Stimulated activated CD4-positive, alpha-beta T cell treated with anti-CD3 and anti-CD28 coated beads, Interleukin-12 subunit alpha, Interleukin-12 subunit beta, amount 100 ng/mL, for 24 hours (primary cell): ENCODE data around the gene SPDYE3.
"Not testable (repeated sequence)": the region's sequence is repeated elsewhere in the genome, so short reads cannot be mapped to it uniquely, and the experiment has no call there.

ENCODE experiments used
- DNase-seq, 2 experiments: peaks; one replicate each; pipeline ENCODE4 v3.0.0-alpha.2; 2020; ENCODE audit warnings: low read depth in 2 of 2

The SPDYE3 gene

DNA sequence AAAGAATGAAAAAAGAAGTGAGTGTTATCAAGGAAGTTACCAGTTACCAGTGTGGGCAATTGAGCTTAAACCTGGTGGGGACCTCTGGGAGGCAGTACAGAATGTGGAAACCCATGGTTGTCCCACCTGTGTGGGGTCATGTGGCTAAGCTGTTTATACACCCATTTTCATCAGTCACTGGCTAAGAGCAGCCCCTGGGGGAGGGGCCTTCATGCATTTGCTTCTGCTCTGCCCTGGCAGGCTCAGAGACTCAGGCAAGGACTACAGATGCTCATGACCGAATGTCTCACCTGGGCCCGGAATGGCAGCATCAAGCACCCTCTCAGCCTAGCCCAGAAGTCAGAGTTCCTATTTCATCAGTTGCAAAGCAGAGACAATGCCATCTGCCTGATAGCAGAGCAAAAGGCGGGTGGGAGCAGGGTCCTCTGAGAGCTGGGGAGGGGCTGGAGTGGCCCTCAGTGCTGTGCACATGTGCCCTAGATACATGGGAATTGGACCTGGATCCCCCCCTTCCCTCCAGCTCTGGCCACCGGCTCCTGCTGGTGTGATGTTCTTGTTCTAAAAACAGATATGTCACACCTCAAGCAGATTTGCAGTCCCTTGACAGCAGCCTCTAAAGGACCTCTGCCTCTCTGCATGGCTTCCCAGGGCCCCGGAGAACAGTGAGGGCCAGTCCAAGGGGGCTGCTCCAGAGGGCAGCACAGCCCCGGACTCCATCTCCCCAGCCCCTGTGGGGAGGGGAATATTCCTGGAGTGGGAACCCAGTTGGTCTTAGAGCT is 20.1 kb upstream of the SPDYE3 start:
- not testable (repeated sequence) for DNase-seq

DNA sequence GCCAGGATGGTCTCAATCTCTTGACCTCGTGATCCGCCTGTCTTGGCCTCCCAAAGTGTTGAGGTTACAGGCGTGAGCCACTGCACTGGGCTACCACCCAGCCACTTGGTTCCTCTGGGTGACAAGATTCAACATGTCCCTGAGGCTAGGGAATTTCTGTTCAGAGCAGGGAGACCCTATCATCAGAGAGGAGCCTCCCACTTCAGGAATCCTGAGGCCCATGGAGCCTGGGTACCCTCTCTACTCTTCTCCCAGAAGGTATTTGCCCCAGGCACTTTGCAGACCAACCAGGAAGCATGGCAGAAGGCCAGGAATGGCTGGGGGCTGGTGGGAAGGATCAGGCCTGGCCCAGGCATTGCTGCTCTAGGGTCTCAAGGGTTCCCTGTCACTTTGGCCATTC is 19.2 kb upstream of the SPDYE3 start:
- not testable (repeated sequence) for DNase-seq

DNA sequence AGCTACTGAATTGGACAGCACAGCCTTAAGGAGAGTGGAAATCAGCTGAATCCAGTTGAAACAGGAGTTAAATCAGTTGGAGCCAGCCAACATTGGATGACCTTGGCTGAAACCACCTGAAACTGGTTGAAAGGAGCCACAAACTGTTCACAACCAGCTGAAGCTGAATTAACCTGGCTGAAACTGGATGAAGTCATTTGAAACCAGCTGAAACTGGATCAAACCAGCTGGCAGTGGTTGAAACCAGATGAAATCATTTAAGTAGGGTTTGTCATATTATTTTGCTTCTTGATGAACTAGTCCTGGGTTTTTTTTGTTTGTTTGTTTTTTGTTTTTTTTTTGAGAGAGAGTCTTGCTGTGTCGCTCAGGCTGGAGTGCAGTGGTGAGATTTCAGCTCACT is 15.3 kb upstream of the SPDYE3 start:
- not testable (repeated sequence) for DNase-seq

DNA sequence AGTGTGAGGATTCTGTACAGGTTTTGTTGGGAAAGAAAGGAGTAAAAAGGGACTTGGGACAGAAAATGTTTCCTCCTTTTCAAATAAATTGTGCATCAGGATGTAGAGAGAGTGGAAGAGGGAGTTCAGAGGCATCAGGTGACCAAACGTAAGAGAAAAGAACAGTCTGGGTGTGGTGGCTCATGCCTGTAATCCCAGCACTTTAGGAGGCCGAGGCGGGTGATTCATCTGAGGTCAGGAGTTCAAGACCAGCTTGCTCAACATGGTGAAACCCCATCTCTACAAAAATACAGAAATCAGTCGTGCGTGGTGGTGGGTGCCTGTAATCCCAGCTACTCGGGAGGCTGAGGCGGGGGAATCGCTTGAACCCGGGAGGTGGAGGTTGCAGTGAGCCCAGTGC is 12.2 kb upstream of the SPDYE3 start:
- DNase-seq, result not testable (repeated sequence)

DNA sequence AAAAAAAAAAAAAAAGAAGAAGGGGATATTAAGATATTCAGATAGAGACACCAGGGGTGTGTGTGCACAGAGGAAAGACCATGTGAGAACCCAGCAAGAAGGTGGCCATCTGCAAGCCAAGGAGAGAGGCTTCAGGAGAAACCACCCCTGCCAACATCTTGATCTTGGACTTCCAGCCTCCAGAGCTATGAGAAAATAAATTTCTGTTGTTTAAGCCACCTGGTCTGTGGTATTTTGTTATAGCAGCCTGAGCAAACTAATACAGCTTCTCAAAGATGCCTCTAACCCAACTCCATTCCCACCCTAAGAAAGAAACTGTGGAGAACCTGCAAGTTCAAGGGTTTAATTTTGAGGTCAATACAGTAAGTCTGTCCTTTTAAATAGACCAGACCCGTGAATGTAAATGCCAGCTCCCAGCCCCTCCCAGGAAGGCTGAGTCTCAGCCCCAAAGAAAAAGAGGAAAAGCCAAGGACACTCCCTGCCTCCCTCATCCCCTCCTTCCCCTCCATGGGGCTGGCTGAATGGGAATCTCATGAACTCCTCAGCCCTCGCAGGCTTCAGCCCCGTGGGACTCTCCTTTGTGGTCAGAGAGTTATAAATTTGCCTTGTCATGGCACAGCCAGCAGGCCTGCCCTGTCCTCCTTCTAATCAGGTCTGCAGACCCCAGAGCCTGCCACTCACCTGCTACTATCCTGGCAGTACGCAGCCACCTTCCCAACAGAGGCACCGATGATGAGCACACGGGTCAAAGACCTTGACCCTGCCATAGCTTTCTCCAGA is 9.5 kb upstream of the SPDYE3 start:
- DNase-seq, result not testable (repeated sequence)

DNA sequence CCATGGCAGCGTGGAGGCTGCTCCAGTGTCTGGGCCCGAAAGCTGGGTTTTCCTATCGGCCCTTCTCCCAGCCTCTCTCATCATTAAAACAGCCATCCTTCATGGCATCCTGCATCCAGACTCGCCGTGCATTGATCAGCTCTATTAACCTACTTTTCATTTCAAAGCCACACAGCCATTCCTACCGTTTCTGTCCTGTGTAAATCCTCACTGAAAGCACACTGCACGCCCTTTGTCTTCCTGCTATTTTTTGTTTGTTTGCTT is 8.9 kb upstream of the SPDYE3 start:
- DNase-seq, result not testable (repeated sequence)

DNA sequence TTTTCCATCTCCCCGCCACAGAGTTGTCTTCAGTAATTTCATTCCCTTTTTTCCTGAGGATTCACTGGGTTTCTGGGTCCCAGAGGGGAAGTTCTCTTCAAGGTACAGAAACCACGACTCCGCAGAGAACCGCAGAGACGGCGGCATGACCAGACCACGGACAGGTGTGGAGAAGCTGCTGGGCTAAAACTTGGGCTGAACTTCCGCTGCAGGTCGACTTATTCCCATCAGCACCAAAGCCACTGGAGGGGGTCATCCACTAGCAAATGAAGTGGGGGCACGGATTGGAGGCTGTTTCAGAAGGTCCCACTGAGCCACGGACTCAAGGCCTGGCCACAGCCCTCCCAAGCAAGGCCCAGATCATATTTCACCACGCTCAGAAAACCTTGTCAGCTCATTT is 3.0 kb upstream of the SPDYE3 start:
- DNase-seq, result not testable (repeated sequence)

DNA sequence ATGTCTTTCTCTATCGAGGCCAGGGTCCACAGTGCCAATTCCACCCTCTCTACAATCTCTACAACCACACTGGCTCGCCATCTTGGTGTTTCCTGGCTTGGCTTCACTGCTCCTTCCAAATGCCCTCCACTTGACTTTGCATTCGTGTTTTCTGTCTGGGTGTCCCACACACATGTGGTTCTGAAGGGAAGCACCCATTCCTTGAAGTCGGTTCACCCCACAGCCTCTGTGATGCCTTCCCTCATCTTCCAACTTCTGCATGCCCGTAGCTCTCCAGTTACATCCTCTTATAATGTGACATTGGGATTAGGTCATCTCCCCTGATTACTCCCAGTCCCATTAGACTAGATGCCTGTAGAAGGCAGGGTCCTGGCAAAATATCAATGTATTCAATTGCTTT is 10.8 kb downstream of the SPDYE3 start:
- DNase-seq, result not testable (repeated sequence)

DNA sequence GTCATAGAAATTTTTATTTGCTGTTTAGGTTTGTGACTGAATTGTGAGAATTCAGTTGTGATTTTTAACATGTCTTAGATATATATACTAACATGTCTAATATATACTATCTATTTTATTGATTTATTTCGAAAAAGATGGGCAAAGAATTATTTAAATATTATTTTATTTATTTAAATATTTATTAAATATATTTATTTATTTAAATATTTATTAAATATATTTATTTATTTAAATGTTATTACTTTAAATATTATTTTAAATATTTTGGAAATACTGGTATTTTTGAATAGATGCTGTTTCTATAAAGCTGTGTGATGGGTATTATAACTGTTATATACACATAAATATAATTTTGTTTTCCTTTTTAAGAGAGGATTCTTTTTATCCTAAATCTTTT is 14.1 kb downstream of the SPDYE3 start:
- not testable (repeated sequence) for DNase-seq

DNA sequence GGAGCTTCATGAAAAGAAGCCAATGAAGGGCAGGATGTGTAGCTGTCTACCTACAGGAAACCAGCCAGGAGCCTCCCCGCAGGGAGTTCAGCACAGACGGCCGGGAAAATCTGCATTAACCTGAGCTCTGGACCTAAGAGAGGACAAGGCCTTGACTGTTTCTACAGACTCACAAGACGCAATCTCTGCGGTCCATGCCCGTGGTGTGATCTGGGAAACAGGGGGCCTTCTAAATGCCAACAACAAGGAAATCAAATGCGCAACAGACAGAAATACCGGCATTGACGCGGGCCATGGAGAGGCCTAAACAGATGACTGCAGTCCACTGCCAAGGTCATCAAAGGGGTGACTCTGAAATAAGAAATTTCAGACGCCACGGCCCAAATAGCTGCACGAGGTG is 16.7 kb downstream of the SPDYE3 start:
- DNase-seq, result not testable (repeated sequence)

DNA sequence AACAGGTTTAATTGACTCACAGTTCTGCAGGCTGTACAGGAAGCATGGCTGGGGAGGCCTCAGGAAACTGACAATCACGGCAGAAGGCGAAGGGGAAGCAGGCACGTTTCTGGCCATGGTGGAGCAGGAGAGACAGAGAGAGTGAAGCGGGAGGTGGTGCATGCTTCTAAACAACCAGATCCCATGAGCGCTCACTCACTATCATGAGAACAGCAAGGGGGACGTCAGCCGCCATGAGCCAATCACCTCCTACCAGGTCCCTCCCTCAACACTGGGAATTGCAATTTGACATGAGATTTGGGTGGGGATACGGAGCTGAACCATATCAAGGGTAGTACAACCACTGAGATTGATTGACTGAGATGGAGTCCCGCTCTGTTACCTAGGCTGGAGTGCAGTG is 18.2 kb downstream of the SPDYE3 start:
- not testable (repeated sequence) for DNase-seq

DNA sequence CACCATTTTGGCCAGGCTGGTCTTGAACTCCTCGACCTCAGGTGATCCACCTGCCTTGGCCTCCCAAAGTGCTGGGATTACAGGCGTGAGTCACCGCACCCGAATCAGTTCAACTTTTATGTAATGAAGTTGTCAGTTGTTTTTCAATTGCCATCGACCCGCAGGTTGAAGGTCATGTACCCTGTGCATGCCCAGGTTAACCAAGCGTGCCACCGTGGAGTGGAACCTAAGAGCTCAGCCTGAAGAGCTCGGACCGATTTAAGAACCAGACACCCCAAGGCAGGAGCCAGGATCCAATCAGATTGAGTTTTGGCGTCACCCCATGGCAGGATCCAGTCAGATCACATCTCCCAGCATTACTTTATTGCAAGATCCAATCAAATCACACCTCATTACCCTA is 19.4 kb downstream of the SPDYE3 start:
- DNase-seq, result not testable (repeated sequence)

DNA sequence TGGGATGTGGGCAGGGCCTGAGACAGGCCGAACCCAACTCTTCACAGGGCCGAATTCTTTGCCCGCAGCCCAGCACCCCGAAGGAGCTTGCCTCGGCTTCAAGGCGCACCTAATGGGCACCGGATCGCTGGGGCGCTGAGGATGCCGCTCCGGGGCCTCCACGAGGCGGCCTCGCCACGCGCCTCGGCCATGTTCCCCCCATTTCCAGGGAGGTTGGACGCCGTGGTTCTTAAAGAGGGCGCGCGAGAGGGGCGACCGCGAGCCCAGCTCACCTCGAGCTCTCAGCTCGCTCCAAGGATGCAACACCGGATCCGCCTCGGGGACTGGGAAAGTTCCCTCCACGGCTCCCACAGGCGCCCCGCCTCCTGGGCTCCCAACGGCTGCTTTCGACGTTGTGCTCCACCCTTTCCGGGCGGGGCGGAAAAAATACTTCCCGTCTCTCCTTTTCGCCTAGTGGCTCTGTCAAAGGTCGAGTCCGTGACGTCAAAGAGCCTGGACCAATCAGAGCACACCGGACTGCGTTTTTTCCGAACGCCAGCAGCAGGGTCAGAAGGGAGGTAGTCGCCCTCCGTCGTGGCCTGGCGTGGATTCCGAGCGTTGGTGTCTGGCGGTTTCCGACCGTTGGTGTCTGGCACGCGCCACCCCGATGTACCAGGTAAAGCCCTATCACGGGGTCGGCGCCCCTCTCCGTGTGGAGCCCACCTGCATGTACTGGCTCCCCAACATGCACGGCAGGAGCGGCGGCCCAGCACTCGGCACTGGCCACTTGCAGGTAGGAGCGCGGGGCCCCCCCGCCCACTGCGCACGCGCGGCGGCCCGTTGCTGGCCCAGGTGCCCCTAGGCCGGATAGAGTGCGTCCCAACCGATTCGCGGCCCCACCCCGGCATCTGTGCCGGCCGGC is 28.3 kb downstream of the SPDYE3 start:
- peak; percentile 77 to 78 for DNase-seq

DNA sequence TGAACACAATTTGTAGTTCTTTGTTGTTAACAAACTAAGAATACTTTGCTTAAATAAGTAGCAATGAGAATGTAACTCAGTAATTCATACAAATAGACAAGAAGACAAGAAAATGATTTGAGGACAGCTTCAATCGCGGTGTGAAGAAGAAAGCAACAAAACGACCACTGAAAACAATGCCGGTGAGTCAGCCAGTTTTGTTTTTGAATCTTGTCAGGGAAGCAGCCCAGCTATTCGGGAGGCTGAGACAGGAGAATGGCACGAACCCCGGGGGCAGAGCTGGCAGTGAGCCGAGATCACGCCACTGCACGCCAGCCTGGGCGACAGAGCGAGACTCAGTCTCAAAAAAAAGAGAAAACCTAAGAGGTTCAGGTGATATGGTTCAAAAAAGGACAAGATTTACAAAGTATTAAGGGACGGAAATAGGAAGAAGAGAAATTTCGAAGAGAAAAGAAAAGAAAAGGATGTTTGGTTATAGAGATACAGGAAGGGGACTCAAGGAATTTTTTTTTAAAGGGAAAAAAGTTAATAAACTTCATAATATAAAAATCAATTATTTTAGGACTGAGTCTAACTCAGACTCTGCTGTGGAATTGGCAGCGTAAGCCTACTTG is 30.7 kb downstream of the SPDYE3 start:
- not testable (repeated sequence) for DNase-seq

DNA sequence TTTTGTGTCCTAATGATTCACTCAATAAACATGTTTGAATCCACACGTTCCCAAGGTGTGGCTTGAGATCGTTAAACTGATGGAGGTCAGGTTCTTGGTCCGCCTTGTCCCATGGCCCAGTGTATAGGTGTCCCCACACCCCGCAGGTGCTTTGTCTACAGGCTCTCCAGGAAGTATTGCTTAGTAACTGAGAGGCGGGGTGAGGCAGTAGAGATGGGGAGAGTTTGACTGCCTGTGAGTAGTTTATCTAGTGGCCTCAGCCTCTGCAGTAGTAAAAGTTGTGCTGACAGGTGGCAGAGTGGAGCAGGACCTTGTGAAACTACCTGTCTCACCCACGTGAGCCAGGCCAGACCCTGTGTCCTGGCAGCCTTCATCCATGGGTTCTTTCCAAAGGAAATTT is 33.8 kb downstream of the SPDYE3 start:
- not testable (repeated sequence) for DNase-seq

DNA sequence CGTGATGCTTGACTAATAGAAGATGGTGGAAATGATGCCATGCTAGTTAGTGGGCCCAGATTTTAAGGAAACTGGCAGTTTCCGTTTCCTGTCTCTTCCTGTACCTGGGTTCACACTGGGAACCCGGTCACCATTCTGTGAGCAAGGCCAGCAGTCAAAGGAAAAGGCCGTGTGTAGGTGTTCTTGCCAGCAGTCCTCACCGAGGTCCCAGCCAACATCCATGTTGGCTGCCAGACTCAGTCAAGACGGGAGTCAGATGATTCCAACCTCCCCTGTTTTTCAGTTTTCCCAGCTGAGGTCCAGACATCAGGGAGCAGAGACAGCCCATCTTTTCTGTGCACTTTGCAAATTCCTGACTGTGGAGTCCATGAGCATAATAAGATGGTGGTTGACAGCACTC is 35.3 kb downstream of the SPDYE3 start:
- DNase-seq, result no peak

DNA sequence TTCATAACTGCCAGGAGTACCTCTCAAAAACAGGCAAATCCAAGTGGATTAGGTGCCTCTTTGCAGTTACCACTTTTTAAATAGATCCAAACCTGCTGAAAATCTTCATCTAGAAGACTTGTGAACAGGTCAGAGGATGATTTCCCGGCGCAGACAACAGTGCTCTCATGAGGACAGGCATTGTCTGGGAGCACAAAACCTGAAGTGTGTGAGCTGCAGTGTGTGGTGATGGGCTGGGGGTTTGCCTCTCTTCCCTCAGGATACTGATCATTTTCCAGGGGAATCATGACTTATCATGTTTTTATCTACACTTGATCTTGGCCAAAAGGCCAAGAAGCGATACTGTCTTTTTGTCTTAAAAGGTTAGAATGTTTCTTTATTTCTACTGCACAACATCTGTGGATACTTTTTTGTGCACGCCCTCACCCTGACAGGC is 36.6 kb downstream of the SPDYE3 start:
- DNase-seq, result not testable (repeated sequence)

DNA sequence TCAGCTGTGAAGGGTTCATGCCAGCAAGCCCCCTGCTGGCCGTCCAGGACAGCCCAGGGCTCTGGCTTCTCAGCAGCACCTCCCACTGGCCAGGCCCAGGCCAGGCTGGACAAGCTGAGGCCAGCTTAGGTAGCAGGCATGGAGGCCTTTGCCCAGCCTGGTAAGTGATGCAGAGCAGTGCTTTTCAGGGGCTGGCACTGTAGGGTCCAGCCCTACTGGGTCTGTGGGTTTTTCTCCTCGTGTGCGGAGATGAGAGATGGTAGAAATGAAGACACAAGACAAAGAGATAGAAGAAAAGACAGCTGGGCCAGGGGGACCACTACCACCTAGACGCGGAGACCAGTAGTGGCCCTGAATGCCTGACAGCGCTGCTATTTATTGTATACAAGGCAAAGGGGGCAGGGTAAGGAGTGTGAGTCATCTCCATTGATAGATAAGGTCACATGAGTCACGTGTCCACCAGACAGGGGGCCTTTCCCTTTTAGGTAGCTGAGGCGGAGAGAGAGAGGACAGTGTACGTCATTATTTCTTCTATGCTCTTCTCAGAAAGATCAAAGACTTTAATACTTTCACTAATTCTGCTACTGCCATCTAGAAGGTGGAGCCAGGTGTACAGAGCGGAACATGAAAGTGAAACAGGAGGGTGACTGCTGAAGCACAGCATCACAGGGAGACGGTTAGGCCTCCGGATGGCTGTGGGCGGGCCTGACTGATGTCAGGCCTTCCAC is 37.2 kb downstream of the SPDYE3 start:
- peak; percentile 50 to 59 for DNase-seq

DNA sequence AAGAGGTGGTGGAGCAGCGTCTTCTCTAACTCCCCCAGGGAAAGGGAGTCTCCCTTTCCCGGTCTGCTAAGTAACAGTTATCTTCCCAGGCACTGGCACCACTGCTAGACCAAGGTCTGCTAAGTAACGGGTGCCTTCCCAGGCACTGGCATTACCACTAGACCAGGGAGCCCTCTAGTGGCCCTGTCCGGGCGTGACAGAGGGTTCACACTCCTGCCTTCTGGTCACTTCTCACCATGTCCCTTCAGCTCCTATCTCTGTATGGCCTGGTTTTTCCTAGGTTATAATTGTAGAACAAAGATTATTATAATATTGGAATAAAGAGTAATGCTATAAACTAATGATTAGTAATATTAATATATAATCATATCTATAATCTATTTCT is 37.8 kb downstream of the SPDYE3 start:
- peak in 1 of 2 experiments; percentile 57 for DNase-seq

DNA sequence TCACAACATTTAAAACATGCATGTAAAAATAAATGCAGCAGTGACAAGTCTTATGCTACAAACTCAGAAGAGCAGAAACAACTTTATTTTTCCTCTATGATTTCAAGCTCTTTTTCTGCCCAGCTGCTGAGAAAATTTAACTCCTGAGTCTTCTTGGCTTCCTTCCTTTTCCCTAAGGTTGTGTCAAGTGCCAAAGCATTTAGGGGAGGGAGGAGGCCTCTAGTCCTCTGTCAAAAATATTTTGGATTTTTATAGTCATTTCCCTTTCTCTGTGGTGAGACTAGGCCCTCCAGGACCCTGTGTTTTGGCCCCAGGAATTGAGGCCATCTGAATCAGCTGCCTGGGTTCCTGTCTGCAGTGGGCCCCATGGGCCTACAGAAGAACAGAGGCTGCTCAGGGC is 39.4 kb downstream of the SPDYE3 start:
- no peak for DNase-seq

DNA sequence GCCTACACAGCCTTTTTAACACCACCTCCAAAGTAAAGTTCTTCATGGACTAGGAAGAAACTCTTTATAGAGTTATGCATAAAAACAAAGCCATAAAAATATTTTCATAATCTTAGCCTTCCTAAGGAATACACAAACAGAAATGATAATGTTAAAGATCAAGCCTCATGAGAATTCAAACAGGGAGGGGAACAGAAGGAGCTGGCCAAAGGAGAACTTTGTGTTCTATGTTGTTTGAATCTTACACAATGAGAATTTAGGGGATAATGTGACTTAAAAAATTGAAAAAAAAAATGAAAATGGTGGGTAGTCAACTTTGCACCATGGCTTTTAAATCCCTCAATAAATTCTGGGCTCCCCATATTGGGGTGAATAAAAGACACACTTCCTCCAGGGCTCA is 41.3 kb downstream of the SPDYE3 start:
- no peak for DNase-seq
